Trophoblast cell (in vitro differentiated cells and primary cell): ENCODE data around the gene CLSTN3.

ENCODE experiments used
- DNase-seq, 2 donors: peaks; one replicate each; pipeline ENCODE4 v3.0.0-alpha.2; 2016
- H2AFZ ChIP-seq: 2 replicates; pipeline ENCODE4 v1.6.1; 2013; ENCODE audit warnings: low read length, moderate library complexity, mild to moderate bottlenecking; ENCODE audit not compliant: insufficient read depth, poor library complexity
- H2AK5ac ChIP-seq: 2 replicates; pipeline ENCODE4 v1.6.1; 2013; ENCODE audit warnings: mild to moderate bottlenecking, low read length
- H2BK120ac ChIP-seq: 2 replicates; pipeline ENCODE4 v1.6.1; 2013; ENCODE audit warnings: low read length, mild to moderate bottlenecking, moderate library complexity; ENCODE audit not compliant: insufficient read depth, poor library complexity
- H2BK12ac ChIP-seq: 2 replicates; pipeline ENCODE4 v1.6.1; 2013; ENCODE audit warnings: mild to moderate bottlenecking, low read length, moderate library complexity
- H2BK5ac ChIP-seq: 2 replicates; pipeline ENCODE4 v1.6.1; 2013; ENCODE audit warnings: low read length, low read depth, moderate library complexity, mild to moderate bottlenecking; ENCODE audit not compliant: poor library complexity
- H3K14ac ChIP-seq: 2 replicates; pipeline ENCODE4 v1.6.1; 2013; ENCODE audit warnings: mild to moderate bottlenecking, low read length
- H3K18ac ChIP-seq: 2 replicates; pipeline ENCODE4 v1.6.1; 2013; ENCODE audit warnings: mild to moderate bottlenecking, low read length
- H3K23ac ChIP-seq: 2 replicates; pipeline ENCODE4 v1.6.1; 2013; ENCODE audit warnings: low read length
- H3K27ac ChIP-seq: 2 replicates; pipeline ENCODE4 v1.5.1; 2013; ENCODE audit warnings: low read depth, mild to moderate bottlenecking, inconsistent platforms, low read length, moderate library complexity
- H3K27me3 ChIP-seq: 2 replicates; pipeline ENCODE4 v1.6.1; 2013; ENCODE audit warnings: inconsistent platforms, mild to moderate bottlenecking, low read length, moderate library complexity; ENCODE audit not compliant: insufficient read depth
- H3K36me3 ChIP-seq, 2 experiments: 1 replicate in 1 of 2; 2 replicates in 1 of 2; pipeline ENCODE4 v1.6.1; 2013; ENCODE audit warnings: low read length in 2 of 2, mild to moderate bottlenecking in 2 of 2, moderate library complexity in 1 of 2; ENCODE audit not compliant: insufficient read depth in 2 of 2, control insufficient read depth in 1 of 2
- H3K4ac ChIP-seq: 2 replicates; pipeline ENCODE4 v1.6.1; 2013; ENCODE audit warnings: low read depth, mild to moderate bottlenecking, low read length, moderate library complexity
- H3K4me1 ChIP-seq, 2 experiments: 1 replicate in 1 of 2; 2 replicates in 1 of 2; pipeline ENCODE4 v1.6.1; 2013; ENCODE audit warnings: low read length in 2 of 2, mild to moderate bottlenecking in 2 of 2, moderate library complexity in 1 of 2; ENCODE audit not compliant: insufficient read depth in 2 of 2, control insufficient read depth in 1 of 2
- H3K4me2 ChIP-seq: 2 replicates; pipeline ENCODE4 v1.6.1; 2013; ENCODE audit warnings: inconsistent platforms, mild to moderate bottlenecking, low read length, moderate library complexity
- H3K4me3 ChIP-seq: 2 replicates; pipeline ENCODE4 v1.5.1; 2013; ENCODE audit warnings: mild to moderate bottlenecking, low read depth, low read length, inconsistent platforms
- H3K79me1 ChIP-seq: one replicate; pipeline ENCODE4 v1.6.1; 2013; ENCODE audit warnings: low read length
- H3K79me2 ChIP-seq: 2 replicates; pipeline ENCODE4 v1.6.1; 2013; ENCODE audit warnings: low read length, mild to moderate bottlenecking; ENCODE audit not compliant: control insufficient read depth, insufficient read depth, poor library complexity
- H3K9ac ChIP-seq: 2 replicates; pipeline ENCODE4 v1.6.1; 2013; ENCODE audit warnings: mild to moderate bottlenecking, low read length
- H3K9me3 ChIP-seq: 2 replicates; pipeline ENCODE4 v1.6.1; 2013; ENCODE audit warnings: low read depth, mild to moderate bottlenecking, control low read depth, inconsistent platforms, low read length; ENCODE audit not compliant: insufficient read depth
- H4K12ac ChIP-seq: 2 replicates; pipeline ENCODE4 v1.6.1; 2013; ENCODE audit warnings: low read depth, mild to moderate bottlenecking, low read length, moderate library complexity
- H4K8ac ChIP-seq: 2 replicates; pipeline ENCODE4 v1.6.1; 2013; ENCODE audit warnings: low read depth, mild to moderate bottlenecking, low read length, moderate library complexity
- H4K91ac ChIP-seq: one replicate; pipeline ENCODE4 v1.6.1; 2013; ENCODE audit warnings: low read depth, mild to moderate bottlenecking, low read length, moderate library complexity
- WGBS: extraction: QIAGEN DNeasy Blood & Tissue Kit; methylation state at CpG from one replicate; pipeline ENCODE4 v1.1.7; 2013; ENCODE audit warnings: missing lambda C conversion rate; ENCODE audit not compliant: insufficient read length, insufficient coverage; ENCODE audit errors: extremely low coverage; 5-methylcytosine and 5-hydroxymethylcytosine counted together

The CLSTN3 gene

DNA sequence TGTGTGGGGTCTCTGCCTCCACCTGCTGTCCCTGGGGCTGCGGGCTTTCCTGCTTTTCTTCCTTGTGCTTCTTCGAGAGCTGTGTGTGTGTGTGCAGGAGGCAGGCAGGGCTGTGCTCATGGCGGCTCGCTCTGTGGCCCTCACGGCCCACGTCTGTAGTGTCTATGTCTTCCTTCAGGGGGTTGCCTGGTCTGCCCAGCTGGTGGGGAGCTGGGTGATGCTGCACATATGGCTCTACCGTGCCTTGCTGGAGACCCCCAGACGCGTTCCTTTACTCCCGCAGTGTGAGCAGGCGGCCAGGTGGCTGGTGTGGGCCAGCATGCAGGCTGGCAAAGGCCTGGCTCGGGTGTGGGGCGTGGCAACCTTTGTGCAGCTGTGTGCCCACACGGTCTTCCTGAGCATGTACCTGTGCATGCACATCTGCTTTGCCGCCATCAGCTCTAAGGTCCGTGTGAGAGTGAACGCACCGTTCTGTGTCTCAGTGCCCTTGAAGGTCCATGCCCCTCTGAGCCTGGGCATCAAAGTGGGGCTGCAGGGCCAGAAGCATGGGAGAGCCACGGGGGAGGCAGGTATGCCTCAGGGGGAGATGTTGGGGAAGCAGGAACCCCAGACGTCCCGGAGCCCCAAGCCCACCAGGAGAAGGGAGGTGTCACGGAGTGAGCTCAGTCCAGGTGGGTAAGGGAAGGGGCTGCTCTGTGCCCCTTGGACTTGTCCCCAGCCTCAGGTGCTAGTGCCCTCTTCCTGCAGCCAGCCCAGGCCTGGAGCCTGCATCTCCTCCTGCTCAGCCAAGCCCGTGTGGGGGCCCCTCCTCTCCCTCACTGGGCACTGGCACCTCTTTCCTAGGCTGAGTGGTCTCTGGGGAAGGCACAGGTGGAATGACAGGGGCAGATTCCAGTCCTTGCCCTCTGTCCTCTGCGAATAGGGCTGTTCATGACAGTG, 26.4 kb downstream of the CLSTN3 start:
- no peaks in the 10 kb centered on the region for H3K27me3 ChIP-seq
- H3K4ac ChIP-seq, result no peak overlapping the region

DNA sequence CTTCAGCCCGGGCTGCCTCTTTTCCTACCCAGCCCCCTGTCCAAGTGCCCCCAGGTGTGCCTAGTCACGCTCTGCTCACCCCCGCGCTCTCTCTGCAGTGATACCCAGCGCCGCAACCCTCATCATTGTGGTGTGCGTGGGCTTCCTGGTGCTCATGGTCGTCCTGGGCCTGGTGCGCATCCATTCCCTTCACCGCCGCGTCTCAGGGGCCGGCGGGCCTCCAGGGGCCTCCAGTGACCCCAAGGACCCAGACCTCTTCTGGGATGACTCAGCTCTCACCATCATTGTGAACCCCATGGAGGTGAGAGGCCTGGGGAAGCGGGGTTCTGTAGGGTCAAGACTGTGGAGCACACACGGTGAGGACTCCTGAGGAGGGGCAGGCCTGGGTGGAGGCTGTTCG, 27.2 kb downstream of the CLSTN3 start:
- H3K14ac ChIP-seq, result no peak overlapping the region
- no peak overlapping the region for H2BK120ac ChIP-seq
- no peak overlapping the region for H4K91ac ChIP-seq
- H3K79me1 ChIP-seq, result no peaks in the 10 kb centered on the region
- peaks cover 3 to 8% of the 10 kb centered on the region in 2 experiments for H3K36me3 ChIP-seq
- no CpG with 5 or more reads among the region's 17 CpGs for WGBS
- no peak overlapping the region for H2BK5ac ChIP-seq
- no peak overlapping the region for H2BK12ac ChIP-seq
- no peak overlapping the region for H3K4me2 ChIP-seq
- no peak overlapping the region for H3K27ac ChIP-seq
- no peak overlapping the region for H3K23ac ChIP-seq
- H4K8ac ChIP-seq, result no peak overlapping the region
- H2AK5ac ChIP-seq, result no peak overlapping the region
- H3K79me2 ChIP-seq, result no peaks in the 10 kb centered on the region
- H3K4me1 ChIP-seq, result peaks cover 13 to 15% of the 10 kb centered on the region in 2 experiments
- no peak overlapping the region for H3K18ac ChIP-seq
- no peak overlapping the region for H2AFZ ChIP-seq
- no peak overlapping the region for H3K9ac ChIP-seq
- H3K9me3 ChIP-seq, result peaks cover 6% of the 10 kb centered on the region
- H4K12ac ChIP-seq, result no peak overlapping the region
- DNase-seq, result no peak
- H3K27me3 ChIP-seq, result no peaks in the 10 kb centered on the region
- no peak overlapping the region for H3K4me3 ChIP-seq
- no peak overlapping the region for H3K4ac ChIP-seq

More for the DNA sequence above, 26.4 kb downstream of the CLSTN3 start:
- Histone ChIP-seq H3K4me2 (no peak overlapping the region), H3K9me3 (peaks cover 6% of the 10 kb centered on the region), H4K8ac (no peak overlapping the region), H3K14ac (no peak overlapping the region), H2BK5ac (no peak overlapping the region), H2BK120ac (no peak overlapping the region), H3K36me3 (peaks cover 3 to 8% of the 10 kb centered on the region in 2 experiments), H3K9ac (no peak overlapping the region), H3K4me1 (peaks cover 13 to 15% of the 10 kb centered on the region in 2 experiments), H2AK5ac (no peak overlapping the region), H3K27ac (no peak overlapping the region), H2AFZ (no peak overlapping the region), H4K91ac (no peak overlapping the region), H4K12ac (no peak overlapping the region), H2BK12ac (no peak overlapping the region), H3K79me1 (no peaks in the 10 kb centered on the region), H3K79me2 (no peaks in the 10 kb centered on the region), H3K18ac (no peak overlapping the region), H3K23ac (no peak overlapping the region), H3K4me3 (no peak overlapping the region)
- no CpG with 5 or more reads among the region's 24 CpGs for WGBS
- no peak for DNase-seq

DNA sequence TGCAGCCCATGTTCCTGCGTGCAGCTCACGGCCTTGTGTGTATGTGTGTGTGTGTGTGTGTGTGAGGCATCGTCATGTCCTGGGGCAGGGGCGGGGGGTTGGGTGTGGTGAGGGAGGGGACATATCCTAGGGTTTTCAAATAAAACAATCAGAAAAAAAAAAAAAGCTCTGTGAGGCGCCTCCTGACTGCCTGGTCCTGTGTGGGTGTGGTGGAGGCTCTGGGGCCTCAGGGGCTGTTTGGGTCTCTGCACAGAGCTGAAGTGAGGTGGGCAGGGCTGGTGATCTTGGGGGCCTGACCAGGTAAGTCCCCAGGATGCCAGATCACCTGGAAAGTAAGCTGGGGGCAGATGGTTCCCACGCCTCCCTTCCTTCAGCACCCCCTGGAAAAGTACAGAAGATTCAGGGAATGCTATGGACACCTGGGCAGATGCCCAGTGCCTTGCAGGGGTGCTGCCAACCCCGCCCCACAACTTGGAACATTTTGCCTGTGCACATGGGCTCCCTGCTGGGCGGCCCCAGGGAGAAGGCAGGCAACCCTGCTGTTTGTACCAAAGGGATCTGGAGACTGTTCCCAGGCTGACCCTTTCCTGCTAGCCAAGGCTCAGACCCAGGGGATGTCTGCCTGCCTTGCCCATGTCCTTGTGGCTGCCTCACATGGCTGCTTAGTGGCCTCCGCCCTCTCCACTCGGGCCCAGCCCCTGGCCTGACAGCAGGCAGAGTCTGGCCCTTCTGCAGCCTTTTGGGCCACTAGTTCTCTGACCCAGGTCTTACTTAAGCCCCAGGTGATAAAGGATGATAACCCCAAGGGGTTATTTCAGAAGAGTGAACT, 28.8 kb downstream of the CLSTN3 start:
- Histone ChIP-seq H3K79me1 (no peaks in the 10 kb centered on the region), H2BK5ac (no peak overlapping the region), H3K4ac (no peak overlapping the region), H3K9me3 (peaks cover 6% of the 10 kb centered on the region), H2AK5ac (no peak overlapping the region), H3K23ac (no peak overlapping the region), H4K8ac (no peak overlapping the region), H4K91ac (no peak overlapping the region), H3K79me2 (no peaks in the 10 kb centered on the region), H3K4me1 (peaks cover 9 to 11% of the 10 kb centered on the region in 2 experiments), H3K27ac (no peak overlapping the region), H2AFZ (no peak overlapping the region), H3K14ac (no peak overlapping the region), H3K4me3 (no peak overlapping the region), H3K4me2 (no peak overlapping the region), H3K27me3 (no peaks in the 10 kb centered on the region), H3K36me3 (peaks cover 3 to 8% of the 10 kb centered on the region in 2 experiments), H3K18ac (no peak overlapping the region), H2BK12ac (no peak overlapping the region), H4K12ac (no peak overlapping the region), H2BK120ac (no peak overlapping the region), H3K9ac (no peak overlapping the region)
- DNase-seq, result no peak
- no CpG with 5 or more reads among the region's 10 CpGs for WGBS

DNA sequence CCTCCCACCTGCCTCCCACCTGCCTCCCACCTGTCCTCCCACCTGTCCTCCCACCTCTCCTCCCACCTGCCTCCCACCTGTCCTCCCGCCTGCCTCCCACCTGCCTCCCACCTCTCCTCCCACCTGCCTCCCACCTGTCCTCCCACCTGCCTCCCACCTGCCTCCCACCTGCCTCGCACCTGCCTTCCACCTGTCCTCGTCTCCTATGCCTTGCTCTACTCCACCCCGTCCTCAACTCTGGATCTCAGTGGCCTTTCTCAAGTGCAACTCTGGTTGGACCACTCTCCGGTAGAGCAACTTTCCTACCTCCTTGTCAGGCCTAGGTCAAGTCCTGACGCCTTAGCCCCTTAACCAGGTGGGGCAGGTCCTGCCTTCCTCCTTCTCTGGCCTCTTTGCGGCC, 30.0 kb downstream of the CLSTN3 start:
- Histone ChIP-seq H3K4ac (no peak overlapping the region), H3K79me2 (no peaks in the 10 kb centered on the region), H3K27me3 (no peaks in the 10 kb centered on the region), H3K79me1 (no peaks in the 10 kb centered on the region), H3K9me3 (peaks cover 6% of the 10 kb centered on the region), H2AK5ac (no peak overlapping the region), H3K23ac (no peak overlapping the region), H2AFZ (no peak overlapping the region), H3K4me3 (no peak overlapping the region), H3K27ac (no peak overlapping the region), H3K18ac (no peak overlapping the region), H2BK12ac (no peak overlapping the region), H4K8ac (no peak overlapping the region), H4K12ac (no peak overlapping the region), H4K91ac (no peak overlapping the region), H3K14ac (no peak overlapping the region), H2BK120ac (no peak overlapping the region), H3K9ac (no peak overlapping the region), H3K4me1 (peaks cover 6 to 9% of the 10 kb centered on the region in 2 experiments), H2BK5ac (no peak overlapping the region), H3K4me2 (no peak overlapping the region), H3K36me3 (peaks cover 3 to 8% of the 10 kb centered on the region in 2 experiments)
- DNase-seq, result no peak
- no CpG with 5 or more reads among the region's 7 CpGs for WGBS
